Measurements from ENCODE around the gene GATD1.

The GATD1 gene

GRCh38 chr11:799641-800316, 22.5 kb upstream of the GATD1 start:
- TF ChIP-seq, protein P1, sequence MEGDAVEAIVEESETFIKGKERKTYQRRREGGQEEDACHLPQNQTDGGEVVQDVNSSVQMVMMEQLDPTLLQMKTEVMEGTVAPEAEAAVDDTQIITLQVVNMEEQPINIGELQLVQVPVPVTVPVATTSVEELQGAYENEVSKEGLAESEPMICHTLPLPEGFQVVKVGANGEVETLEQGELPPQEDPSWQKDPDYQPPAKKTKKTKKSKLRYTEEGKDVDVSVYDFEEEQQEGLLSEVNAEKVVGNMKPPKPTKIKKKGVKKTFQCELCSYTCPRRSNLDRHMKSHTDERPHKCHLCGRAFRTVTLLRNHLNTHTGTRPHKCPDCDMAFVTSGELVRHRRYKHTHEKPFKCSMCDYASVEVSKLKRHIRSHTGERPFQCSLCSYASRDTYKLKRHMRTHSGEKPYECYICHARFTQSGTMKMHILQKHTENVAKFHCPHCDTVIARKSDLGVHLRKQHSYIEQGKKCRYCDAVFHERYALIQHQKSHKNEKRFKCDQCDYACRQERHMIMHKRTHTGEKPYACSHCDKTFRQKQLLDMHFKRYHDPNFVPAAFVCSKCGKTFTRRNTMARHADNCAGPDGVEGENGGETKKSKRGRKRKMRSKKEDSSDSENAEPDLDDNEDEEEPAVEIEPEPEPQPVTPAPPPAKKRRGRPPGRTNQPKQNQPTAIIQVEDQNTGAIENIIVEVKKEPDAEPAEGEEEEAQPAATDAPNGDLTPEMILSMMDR (conservative IDR thresholded peaks at IDR 0.05; ENCODE audit: low read depth), result no peak
- ChIA-PET CTCF (interaction anchor here (0.6 kb wide), 1 partner anchor 132 kb away, joined by 3 read pairs; no protein-coding TSS in a partner anchor), POLR2A (ENCODE audit: low non-redundant PET) (no interaction called here)
- peak overlapping the region; percentile 96 for H3K27ac ChIP-seq
- DNase-seq (ENCODE audit: low spot score), result no peak

GRCh38 chr11:798093-798713, 20.9 kb upstream of the GATD1 start, which contains the start of gene SLC25A22:
TSS of gene SLC25A22 (minus strand) at chr11:798281. CDS start at chr11:795006, 3,275 bp downstream.
- peak within 1 kb of the TSS; percentile 96 for H3K27ac ChIP-seq
- TF ChIP-seq, protein P1 (conservative IDR thresholded peaks at IDR 0.05; ENCODE audit: low read depth), result peak; percentile 93
- CTCF ChIA-PET, result interaction anchor here (0.8 kb wide), 1 partner anchor 18 kb away, joined by 3 read pairs; no protein-coding TSS in a partner anchor
- POLR2A ChIA-PET (ENCODE audit: low non-redundant PET), result no interaction called here
- peak; percentile 84 for DNase-seq (ENCODE audit: low spot score)

DNA sequence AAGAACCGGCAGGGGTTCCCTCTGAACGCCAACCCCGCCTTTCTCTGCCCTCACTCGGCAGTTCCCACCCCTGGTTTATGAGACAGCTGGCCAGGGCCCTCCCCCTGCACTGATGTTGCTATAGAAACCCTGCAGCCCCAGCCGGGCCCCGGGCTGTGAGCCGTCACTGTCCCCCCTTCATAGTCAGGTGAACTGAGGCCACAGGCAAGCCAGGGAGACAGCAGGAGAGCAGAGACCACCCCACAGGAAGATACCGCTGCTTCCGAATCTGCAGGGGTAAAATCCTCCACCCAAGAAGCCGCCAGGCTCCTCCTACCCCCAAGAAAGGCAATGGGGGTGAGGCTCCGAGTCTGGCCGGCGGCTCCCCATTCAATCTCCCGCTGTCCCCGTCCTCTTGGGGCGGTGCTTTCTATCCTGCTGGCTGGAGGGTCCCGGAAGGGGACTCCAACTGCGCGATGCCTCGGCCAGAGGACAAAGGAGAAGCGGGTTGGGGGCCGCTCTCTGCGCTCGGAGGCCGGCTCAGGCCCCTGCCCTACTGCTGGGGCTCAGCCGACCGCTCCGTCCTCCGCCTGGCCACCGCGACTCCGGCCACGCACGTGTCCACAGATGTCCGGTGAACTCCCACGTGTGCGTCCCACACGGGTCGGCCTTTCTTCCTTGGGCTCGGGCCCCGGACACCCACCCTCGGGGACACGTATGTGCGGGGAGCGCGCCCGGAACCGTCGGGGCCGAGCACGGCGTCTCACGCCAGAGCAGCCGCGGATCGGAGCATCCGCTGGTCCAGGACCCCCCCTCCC, 20.2 kb upstream of the GATD1 start:
- POLR2A ChIA-PET (ENCODE audit: low non-redundant PET), result interaction anchor here (0.5 kb wide), 1 partner anchor 16 kb away, joined by 4 read pairs; no protein-coding TSS in a partner anchor
- peak; percentile 76 for DNase-seq (ENCODE audit: low spot score)

DNA sequence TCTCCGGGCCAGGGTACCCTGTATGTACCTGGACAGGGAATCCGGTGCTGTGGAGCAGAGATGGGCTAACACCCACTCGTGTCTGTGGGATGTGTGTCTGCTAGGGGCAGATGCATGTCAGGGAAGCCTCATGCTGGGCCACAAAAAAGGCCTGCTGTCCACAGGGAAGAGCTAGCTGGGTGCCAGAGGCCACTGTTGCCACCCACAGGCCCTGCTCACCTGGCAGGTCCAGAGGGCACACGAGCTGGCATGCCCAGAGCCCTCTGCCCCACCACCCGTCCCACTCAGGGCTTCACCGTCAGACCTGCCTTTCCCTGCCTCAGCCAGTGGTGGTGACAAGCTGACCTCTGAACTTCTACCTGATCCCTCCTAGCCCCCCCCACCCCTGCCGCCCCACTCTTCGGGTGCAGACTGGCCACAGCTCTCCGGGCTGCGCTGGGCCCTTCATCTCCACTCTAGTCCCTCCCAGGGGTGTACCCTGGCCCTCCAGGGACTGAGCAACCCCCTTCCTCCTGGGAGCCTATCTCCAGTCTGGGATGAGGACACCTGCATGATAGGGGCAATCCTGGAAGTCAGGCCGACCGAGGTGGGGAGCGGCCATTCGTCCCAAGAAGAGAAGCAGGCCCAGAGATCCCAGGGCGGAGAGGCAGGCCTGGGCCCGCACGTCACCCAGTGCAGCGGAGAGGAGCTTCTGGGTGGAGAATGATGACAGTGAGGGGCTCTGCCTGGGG, 19.4 kb upstream of the GATD1 start:
- H3K27ac ChIP-seq, result peak overlapping the region; percentile 96
- TF ChIP-seq, protein P1 (conservative IDR thresholded peaks at IDR 0.05; ENCODE audit: low read depth), result no peak
- POLR2A ChIA-PET (ENCODE audit: low non-redundant PET), result interaction anchor here (0.5 kb wide), 1 partner anchor 16 kb away, joined by 4 read pairs; no protein-coding TSS in a partner anchor
- no peak for DNase-seq (ENCODE audit: low spot score)
- CTCF ChIA-PET, result interaction anchor here (0.6 to 1.3 kb wide), 3 partner anchors 13 to 255 kb away, joined by 3 read pairs; no protein-coding TSS in a partner anchor

More for the DNA sequence above, 20.2 kb upstream of the GATD1 start:
- CTCF ChIA-PET, result interaction anchor here (0.8 to 1.3 kb wide), 3 partner anchors 13 to 254 kb away, joined by 3 read pairs; no protein-coding TSS in a partner anchor
- TF ChIP-seq, protein P1 (conservative IDR thresholded peaks at IDR 0.05; ENCODE audit: low read depth), result no peak
- H3K27ac ChIP-seq, result peak overlapping the region; percentile 96

DNA sequence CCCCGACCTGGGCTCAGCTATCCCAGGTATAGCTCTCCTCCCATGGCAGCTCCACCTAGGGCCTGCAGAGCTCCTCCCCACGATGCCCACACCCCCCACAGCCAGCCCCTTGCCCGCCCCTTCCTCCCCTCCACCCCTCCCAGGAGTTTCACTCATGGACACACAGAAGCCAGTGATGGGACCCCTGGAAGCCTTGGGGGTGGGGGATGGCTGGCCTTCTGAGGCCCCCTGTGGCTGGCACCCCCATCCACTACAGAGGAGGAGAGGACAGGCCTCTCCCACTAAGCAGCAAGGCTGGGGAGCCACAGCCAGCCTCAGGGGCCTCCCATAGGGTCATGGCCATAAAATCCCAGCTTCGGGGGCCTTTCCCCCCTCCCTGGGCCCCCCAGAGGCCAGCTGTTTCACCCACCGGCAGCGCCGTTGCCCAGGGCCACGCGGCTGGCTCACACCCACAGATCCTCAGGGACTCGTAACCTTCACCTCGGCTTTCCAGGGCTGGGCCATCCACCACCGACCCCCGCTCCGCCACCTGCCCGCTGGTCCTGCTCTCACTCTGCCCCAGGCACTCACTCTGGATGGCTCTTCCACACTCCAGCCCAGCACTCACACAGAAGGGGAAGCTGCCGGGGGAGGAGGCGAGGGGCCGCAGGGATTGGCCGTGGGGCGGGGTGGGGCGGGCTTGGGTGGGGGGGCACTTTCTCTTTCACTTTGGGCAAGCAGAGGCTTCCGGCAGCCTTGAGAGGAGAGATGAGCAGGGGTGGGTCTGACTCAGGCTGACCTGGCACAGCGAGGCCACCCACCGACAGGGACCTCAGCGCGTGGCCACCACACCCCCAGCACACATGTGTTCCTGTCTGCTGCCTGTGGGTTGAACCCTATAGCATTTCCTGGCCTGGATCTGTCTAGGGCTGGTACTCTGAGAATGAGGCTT, 18.6 kb upstream of the GATD1 start:
- ChIA-PET POLR2A (ENCODE audit: low non-redundant PET) (no interaction called here), CTCF (interaction anchor here (0.6 to 1.3 kb wide), 2 partner anchors 12 to 72 kb away, joined by 3 read pairs; no protein-coding TSS in a partner anchor)
- peak overlapping the region; percentile 96 for H3K27ac ChIP-seq
- TF ChIP-seq, protein P1 (conservative IDR thresholded peaks at IDR 0.05; ENCODE audit: low read depth), result no peak
- DNase-seq (ENCODE audit: low spot score), result peak; percentile 83

Data from RWPE1 (cell line).